T-cell (primary cell): ENCODE data around the gene ESYT1. TPM values are rescaled to one million over a fixed set of nuclear protein-coding genes. Genes with fewer than 3 reads are reported as not detected.

ENCODE experiments used
- ATAC-seq, 4 experiments: fragments of 200-7000 bp in 3 of 4; fragments of 150-1000 bp in 1 of 4; cut with Tn5 transposase; replicated peaks in 1 of 4; 1 replicate in 3 of 4; 2 replicates in 1 of 4; pipeline ENCODE4 v1.10.0; 2021; ENCODE audit warnings: moderate library complexity in 3 of 4, mild to moderate bottlenecking in 2 of 4, moderate number of reproducible peaks in 1 of 4
- CTCF ChIA-PET, 2 donors: fragments of 300-600 bp; sonication (Branson Sonifier 250); formaldehyde crosslinking; loops; one replicate each; lab custom pipeline; 2022; ENCODE audit warnings: antibody characterized with exemption in 2 of 2; lab: Charles Lee
- POLR2A ChIA-PET, 2 donors: fragments of 300-600 bp; sonication (Branson Sonifier 250); formaldehyde crosslinking; loops; one replicate each; lab custom pipeline; 2022; ENCODE audit warnings: antibody characterized with exemption in 2 of 2; lab: Charles Lee
- DNase-seq, 35 experiments: peaks; one replicate each; pipeline versions ENCODE4 v3.0.0 to v3.0.0-alpha.2; 2013 to 2023
- H3K27ac ChIP-seq: one replicate; pipeline ENCODE4 v1.5.1; 2013; ENCODE audit warnings: low read length
- H3K27me3 ChIP-seq, 2 experiments: replicated peaks in 1 of 2; 1 replicate in 1 of 2; 2 replicates in 1 of 2; pipeline versions ENCODE4 v1.6.1 to v1.7.0; 2013; ENCODE audit warnings: low read length in 1 of 2, mixed read lengths in 1 of 2; ENCODE audit not compliant: control insufficient read depth in 2 of 2, insufficient read depth in 2 of 2; ENCODE audit errors: extremely low read depth in 1 of 2
- H3K36me3 ChIP-seq, 2 donors: 1 replicate in 1 of 2; 2 replicates in 1 of 2; pipeline versions ENCODE4 v1.6.1 to v1.7.0; 2013; ENCODE audit warnings: low read length in 1 of 2; ENCODE audit not compliant: control insufficient read depth in 2 of 2, insufficient read depth in 1 of 2; ENCODE audit errors: extremely low read depth in 1 of 2
- H3K4me1 ChIP-seq, 2 experiments: 1 replicate in 1 of 2; 2 replicates in 1 of 2; pipeline versions ENCODE4 v1.6.1 to v1.7.0; 2013; ENCODE audit warnings: low read length in 2 of 2, mixed read lengths in 1 of 2; ENCODE audit not compliant: insufficient read depth in 2 of 2, control insufficient read depth in 1 of 2; ENCODE audit errors: extremely low read depth in 1 of 2
- H3K4me3 ChIP-seq, 2 donors: 1 replicate in 1 of 2; 2 replicates in 1 of 2; pipeline versions ENCODE4 v1.5.1 to v1.7.0; 2013; ENCODE audit warnings: mild to moderate bottlenecking in 2 of 2, low read length in 1 of 2, moderate library complexity in 1 of 2; ENCODE audit not compliant: control insufficient read depth in 1 of 2; ENCODE audit errors: extremely low read depth in 1 of 2
- H3K9me3 ChIP-seq: 2 replicates; pipeline ENCODE4 v1.7.0; 2013
- H3K27ac Mint-ChIP-seq, 2 donors: one replicate each; pipeline ENCODE4 v1.8.0; 2020 to 2021; ENCODE audit warnings: mild to moderate bottlenecking in 2 of 2, mixed read lengths in 2 of 2
- H3K27me3 Mint-ChIP-seq, 2 donors: one replicate each; pipeline ENCODE4 v1.8.0; 2021 to 2022; ENCODE audit warnings: mixed read lengths in 2 of 2
- H3K36me3 Mint-ChIP-seq: one replicate; pipeline ENCODE4 v1.8.0; 2021; ENCODE audit warnings: mixed read lengths
- H3K4me1 Mint-ChIP-seq, 3 donors: one replicate each; pipeline ENCODE4 v1.8.0; 2020 to 2022; ENCODE audit warnings: mixed read lengths in 3 of 3, mild to moderate bottlenecking in 1 of 3
- H3K4me3 Mint-ChIP-seq, 3 donors: one replicate each; pipeline ENCODE4 v1.8.0; 2020 to 2022; ENCODE audit warnings: mild to moderate bottlenecking in 3 of 3, mixed read lengths in 3 of 3, moderate library complexity in 3 of 3
- H3K9me3 Mint-ChIP-seq, 3 donors: one replicate each; pipeline ENCODE4 v1.8.0; 2020 to 2022; ENCODE audit warnings: mixed read lengths in 3 of 3
- WGBS: methylation state at CpG from one replicate; pipeline ENCODE4 v1.1.5; 2013; ENCODE audit warnings: missing lambda C conversion rate; ENCODE audit not compliant: insufficient coverage; 5-methylcytosine and 5-hydroxymethylcytosine counted together
- total RNA-seq, 35 experiments: library from RNA in 6 of 35; stranded (reverse) in 6 of 35; fragments of 120-200 nt in 1 of 35; gene quantifications; one replicate each; pipeline versions ENCODE4 v1.2.1 to v1.2.4 and lab custom pipeline; 2013 to 2026

Gene ESYT1
- total RNA-seq, 5 donors from 2014 or later (not counting 1 experiment from before 2014, with no cell fraction given), result 181 to 298 (median 276) TPM

- Mint-ChIP-seq H3K36me3 (peaks cover 4% of the 10 kb centered on the region), H3K27ac (peak overlapping the region; percentile 96 to 99), H3K27me3 (no peaks in the 10 kb centered on the region), H3K9me3 (no peaks in the 10 kb centered on the region), H3K4me3 (peak overlapping the region; percentile 85 to 93 (median 93)), H3K4me1 (peaks cover 33 to 51% (median 47%) of the 10 kb centered on the region in 3 donors)
- POLR2A ChIA-PET, result no interaction called here
- 0% methylated on average over 2 of the region's 8 CpGs for WGBS
- Histone ChIP-seq H3K27ac (peak overlapping the region; percentile 87), H3K9me3 (no peaks in the 10 kb centered on the region), H3K27me3 (no peaks in the 10 kb centered on the region), H3K4me1 (peaks cover 11 to 32% of the 10 kb centered on the region in 2 experiments), H3K4me3 (peak overlapping the region; percentile 58 to 80), H3K36me3 (peaks cover 3 to 5% of the 10 kb centered on the region in 2 donors)
- CTCF ChIA-PET, result interaction anchor here in 1 of 2 donors (1.0 kb wide), 1 partner anchor 207 kb away, joined by 3 read pairs; the partner anchor contains the start of gene STAT2
- ATAC-seq (no peak), DNase-seq (no peak)
Observed at GRCh38 chr12:56152756-56153677, 24.9 kb downstream of the ESYT1 start.

DNA sequence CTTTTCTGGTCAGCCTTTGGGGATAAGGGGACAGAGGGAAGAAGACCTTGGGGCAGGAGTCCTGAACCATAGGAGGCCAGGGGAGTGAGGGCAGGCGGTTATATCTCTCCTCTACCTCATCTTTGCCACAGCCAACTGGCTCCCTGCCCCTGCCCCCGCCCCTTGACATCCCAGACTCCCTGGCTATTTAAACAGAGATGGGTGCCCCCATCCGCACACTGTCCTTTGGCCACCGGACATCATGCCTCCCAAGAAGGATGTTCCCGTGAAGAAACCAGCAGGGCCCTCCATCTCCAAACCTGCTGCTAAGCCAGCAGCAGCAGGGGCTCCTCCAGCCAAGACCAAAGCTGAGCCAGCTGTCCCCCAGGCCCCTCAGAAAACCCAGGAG, 25.6 kb downstream of the ESYT1 start:
- POLR2A ChIA-PET, result no interaction called here
- Mint-ChIP-seq H3K4me1 (peaks cover 33 to 56% (median 49%) of the 10 kb centered on the region in 3 donors), H3K9me3 (no peaks in the 10 kb centered on the region), H3K4me3 (peak overlapping the region in 2 of 3 donors; percentile 85 to 93), H3K36me3 (peaks cover 7% of the 10 kb centered on the region), H3K27me3 (no peaks in the 10 kb centered on the region), H3K27ac (no peak overlapping the region)
- Histone ChIP-seq H3K4me1 (peaks cover 11 to 32% of the 10 kb centered on the region in 2 experiments), H3K27me3 (no peaks in the 10 kb centered on the region), H3K4me3 (no peak overlapping the region), H3K36me3 (peaks cover 3 to 5% of the 10 kb centered on the region in 2 donors), H3K27ac (no peak overlapping the region), H3K9me3 (no peaks in the 10 kb centered on the region)
- ATAC-seq (no peak), DNase-seq (no peak)
- CTCF ChIA-PET, result interaction anchor here (0.5 to 1.1 kb wide), 3 partner anchors 18 to 206 kb away, joined by 3 to 4 read pairs (median 4); partner anchors contain the start of genes ESYT1 (in 1 of the 2) and STAT2 (in 1 of the 2)
- 89% methylated on average over 4 of the region's 5 CpGs for whole genome bisulfite sequencing

DNA sequence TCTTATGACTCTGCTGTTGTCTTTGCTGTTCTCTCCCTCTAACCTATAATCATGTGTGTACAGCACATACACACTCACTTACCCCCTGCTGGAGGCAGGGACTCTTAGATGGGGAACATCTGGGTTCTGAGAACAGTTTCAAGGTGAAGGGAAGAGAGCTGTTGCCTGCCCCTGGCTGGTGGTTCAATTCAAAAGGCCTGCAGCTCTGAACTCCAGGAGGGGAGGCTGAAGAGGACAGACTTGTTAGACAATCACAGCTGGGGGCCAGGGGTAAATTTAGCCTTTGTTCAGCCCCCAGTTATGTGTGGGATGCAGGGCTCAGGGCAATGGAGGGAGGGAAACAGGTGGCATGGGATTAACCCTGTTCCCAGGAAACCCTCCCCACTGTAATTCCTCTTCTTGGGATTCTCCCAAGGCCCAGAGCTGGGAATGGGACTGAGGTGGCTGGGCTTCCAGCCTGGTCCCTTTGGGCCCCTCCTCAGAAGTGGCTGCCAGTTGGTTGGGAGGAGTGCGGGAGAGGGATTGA, 26.2 kb downstream of the ESYT1 start:
- POLR2A ChIA-PET, result interaction anchor here in 1 of 2 donors (0.7 kb wide), 1 partner anchor 492 kb away, joined by 3 read pairs; no protein-coding TSS in a partner anchor
- DNase-seq (no peak), ATAC-seq (no peak)
- WGBS, result no CpG with 5 or more reads among the region's 1 CpG
- Histone ChIP-seq H3K4me3 (no peak overlapping the region), H3K4me1 (peaks cover 11 to 38% of the 10 kb centered on the region in 2 experiments), H3K36me3 (peaks cover 3 to 5% of the 10 kb centered on the region in 2 donors), H3K27me3 (no peaks in the 10 kb centered on the region), H3K9me3 (no peaks in the 10 kb centered on the region), H3K27ac (no peak overlapping the region)
- Mint-ChIP-seq H3K27ac (no peak overlapping the region), H3K4me3 (no peak overlapping the region), H3K4me1 (peaks cover 39 to 62% (median 55%) of the 10 kb centered on the region in 3 donors), H3K9me3 (no peaks in the 10 kb centered on the region), H3K27me3 (no peaks in the 10 kb centered on the region), H3K36me3 (peaks cover 11% of the 10 kb centered on the region)
- CTCF ChIA-PET, result interaction anchor here (0.5 to 1.1 kb wide), 3 partner anchors 18 to 205 kb away, joined by 3 to 4 read pairs (median 4); partner anchors contain the start of genes ESYT1 (in 1 of the 2) and STAT2 (in 1 of the 2)

- peaks cover 15 to 43% of the 10 kb centered on the region in 2 experiments for H3K4me1 ChIP-seq
- Mint-ChIP-seq H3K4me1 (peaks cover 44 to 67% (median 60%) of the 10 kb centered on the region in 3 donors), H3K4me3 (peak overlapping the region in 2 of 3 donors; percentile 18 to 97), H3K27ac (no peak overlapping the region), H3K27me3 (no peaks in the 10 kb centered on the region), H3K9me3 (no peaks in the 10 kb centered on the region), H3K36me3 (peaks cover 16% of the 10 kb centered on the region)
- DNase-seq (no peak), ATAC-seq (no peak)
- H3K4me3 ChIP-seq, result no peak overlapping the region
- POLR2A ChIA-PET, result interaction anchor here in 1 of 2 donors (0.5 to 0.7 kb wide), 2 partner anchors 58 to 492 kb away, joined by 3 to 4 read pairs; no protein-coding TSS in a partner anchor
- peaks cover 3 to 5% of the 10 kb centered on the region in 2 donors for H3K36me3 ChIP-seq
- no peak overlapping the region for H3K27ac ChIP-seq
- H3K27me3 ChIP-seq, result no peaks in the 10 kb centered on the region
- CTCF ChIA-PET, result interaction anchor here in 1 of 2 donors (0.6 to 1.1 kb wide), 2 partner anchors 27 to 32 kb away, joined by 3 to 4 read pairs; partner anchors contain the start of gene ESYT1
- no peaks in the 10 kb centered on the region for H3K9me3 ChIP-seq
- 98% methylated on average over 4 of the region's 5 CpGs for WGBS
Observed at GRCh38 chr12:56154818-56155217, 26.8 kb downstream of the ESYT1 start.

- H3K4me3 Mint-ChIP-seq, result peak overlapping the region in 2 of 3 donors; percentile 39 to 97
- H3K27ac Mint-ChIP-seq, result peak overlapping the region; percentile 25 to 28
- H3K36me3 Mint-ChIP-seq, result peaks cover 22% of the 10 kb centered on the region
Observed at GRCh38 chr12:56155256-56155845, 27.3 kb downstream of the ESYT1 start.

More at GRCh38 chr12:56155256-56155845, 27.3 kb downstream of the ESYT1 start:
- Mint-ChIP-seq H3K4me1 (peaks cover 46 to 69% (median 61%) of the 10 kb centered on the region in 3 donors), H3K27me3 (no peaks in the 10 kb centered on the region), H3K9me3 (no peaks in the 10 kb centered on the region)
- H3K27ac ChIP-seq, result no peak overlapping the region
- no peak for ATAC-seq
- ChIA-PET CTCF (interaction anchor here in 1 of 2 donors (0.6 kb wide), 1 partner anchor 32 kb away, joined by 3 read pairs; no protein-coding TSS in a partner anchor), POLR2A (interaction anchor here (0.5 to 0.6 kb wide), 4 partner anchors 57 to 529 kb away, joined by 3 to 5 read pairs (median 4); no protein-coding TSS in a partner anchor)
- no peaks in the 10 kb centered on the region for H3K9me3 ChIP-seq
- peaks cover 19 to 49% of the 10 kb centered on the region in 2 experiments for H3K4me1 ChIP-seq
- peaks cover 3 to 10% of the 10 kb centered on the region in 2 donors for H3K36me3 ChIP-seq
- H3K27me3 ChIP-seq, result no peaks in the 10 kb centered on the region
- WGBS, result 93% methylated on average over 7 of the region's 11 CpGs
- H3K4me3 ChIP-seq, result no peak overlapping the region
- no peak for DNase-seq
